ENCODE measurements around the gene SH2D2A.

SH2D2A gene

GRCh38 chr1:156847591-156848460 lies 31.2 kb upstream of the SH2D2A start:
- Histone ChIP-seq H3K4me1 (ENCODE audit: control insufficient read depth, insufficient read depth, low read length, unreplicated experiment) (peaks cover 7% of the 10 kb centered on the region), H3K27me3 (ENCODE audit: insufficient read depth, low read length) (peaks cover 42% of the 10 kb centered on the region), H2AFZ (ENCODE audit: low read length, unreplicated experiment) (no peak overlapping the region), H3K36me3 (ENCODE audit: insufficient read depth, low read length) (no peaks in the 10 kb centered on the region), H3K27ac (ENCODE audit: low read depth, low read length) (no peak overlapping the region), H3K4me3 (ENCODE audit: low read depth, low read length) (no peak overlapping the region), H3K79me2 (ENCODE audit: control insufficient read depth, insufficient read depth, low read length, unreplicated experiment) (no peaks in the 10 kb centered on the region)

- Histone ChIP-seq H3K4me3 (ENCODE audit: low read depth, low read length) (no peak overlapping the region), H2AFZ (ENCODE audit: low read length, unreplicated experiment) (no peak overlapping the region), H3K4me1 (ENCODE audit: control insufficient read depth, insufficient read depth, low read length, unreplicated experiment) (no peaks in the 10 kb centered on the region), H3K27ac (ENCODE audit: low read depth, low read length) (no peak overlapping the region), H3K36me3 (ENCODE audit: insufficient read depth, low read length) (no peaks in the 10 kb centered on the region), H3K27me3 (ENCODE audit: insufficient read depth, low read length) (peaks cover 42% of the 10 kb centered on the region), H3K79me2 (ENCODE audit: control insufficient read depth, insufficient read depth, low read length, unreplicated experiment) (no peaks in the 10 kb centered on the region)
Measured at GRCh38 chr1:156846643-156847042, 30.0 kb upstream of the SH2D2A start.

GRCh38 chr1:156845953-156846545 lies 29.4 kb upstream of the SH2D2A start:
- Histone ChIP-seq H3K79me2 (ENCODE audit: control insufficient read depth, insufficient read depth, low read length, unreplicated experiment) (no peaks in the 10 kb centered on the region), H3K4me1 (ENCODE audit: control insufficient read depth, insufficient read depth, low read length, unreplicated experiment) (no peaks in the 10 kb centered on the region), H3K4me3 (ENCODE audit: low read depth, low read length) (no peak overlapping the region), H2AFZ (ENCODE audit: low read length, unreplicated experiment) (no peak overlapping the region), H3K36me3 (ENCODE audit: insufficient read depth, low read length) (no peaks in the 10 kb centered on the region), H3K27me3 (ENCODE audit: insufficient read depth, low read length) (peaks cover 42% of the 10 kb centered on the region), H3K27ac (ENCODE audit: low read depth, low read length) (no peak overlapping the region)

GRCh38 chr1:156845055-156845952 lies 28.7 kb upstream of the SH2D2A start:
- Histone ChIP-seq H3K27me3 (ENCODE audit: insufficient read depth, low read length) (peaks cover 42% of the 10 kb centered on the region), H2AFZ (ENCODE audit: low read length, unreplicated experiment) (no peak overlapping the region), H3K4me3 (ENCODE audit: low read depth, low read length) (no peak overlapping the region), H3K27ac (ENCODE audit: low read depth, low read length) (no peak overlapping the region), H3K79me2 (ENCODE audit: control insufficient read depth, insufficient read depth, low read length, unreplicated experiment) (no peaks in the 10 kb centered on the region), H3K36me3 (ENCODE audit: insufficient read depth, low read length) (no peaks in the 10 kb centered on the region), H3K4me1 (ENCODE audit: control insufficient read depth, insufficient read depth, low read length, unreplicated experiment) (no peaks in the 10 kb centered on the region)

- H3K4me3 ChIP-seq (ENCODE audit: low read depth, low read length), result no peak overlapping the region
- no peaks in the 10 kb centered on the region for H3K36me3 ChIP-seq (ENCODE audit: insufficient read depth, low read length)
- H3K27me3 ChIP-seq (ENCODE audit: insufficient read depth, low read length), result peaks cover 42% of the 10 kb centered on the region
- no peaks in the 10 kb centered on the region for H3K4me1 ChIP-seq (ENCODE audit: control insufficient read depth, insufficient read depth, low read length, unreplicated experiment)
- H3K27ac ChIP-seq (ENCODE audit: low read depth, low read length), result no peak overlapping the region
- no peak overlapping the region for H2AFZ ChIP-seq (ENCODE audit: low read length, unreplicated experiment)
- H3K79me2 ChIP-seq (ENCODE audit: control insufficient read depth, insufficient read depth, low read length, unreplicated experiment), result no peaks in the 10 kb centered on the region
Measured at GRCh38 chr1:156844638-156845037, 28.0 kb upstream of the SH2D2A start.

- Histone ChIP-seq H3K27ac (ENCODE audit: low read depth, low read length) (no peak overlapping the region), H3K79me2 (ENCODE audit: control insufficient read depth, insufficient read depth, low read length, unreplicated experiment) (no peaks in the 10 kb centered on the region), H3K4me3 (ENCODE audit: low read depth, low read length) (no peak overlapping the region), H3K4me1 (ENCODE audit: control insufficient read depth, insufficient read depth, low read length, unreplicated experiment) (no peaks in the 10 kb centered on the region), H2AFZ (ENCODE audit: low read length, unreplicated experiment) (no peak overlapping the region), H3K36me3 (ENCODE audit: insufficient read depth, low read length) (no peaks in the 10 kb centered on the region), H3K27me3 (ENCODE audit: insufficient read depth, low read length) (peaks cover 42% of the 10 kb centered on the region)
Measured at GRCh38 chr1:156844102-156844501, 27.5 kb upstream of the SH2D2A start.

- Histone ChIP-seq H3K4me3 (ENCODE audit: low read depth, low read length) (no peak overlapping the region), H2AFZ (ENCODE audit: low read length, unreplicated experiment) (no peak overlapping the region), H3K27ac (ENCODE audit: low read depth, low read length) (no peak overlapping the region), H3K4me1 (ENCODE audit: control insufficient read depth, insufficient read depth, low read length, unreplicated experiment) (no peaks in the 10 kb centered on the region), H3K36me3 (ENCODE audit: insufficient read depth, low read length) (no peaks in the 10 kb centered on the region), H3K27me3 (ENCODE audit: insufficient read depth, low read length) (peaks cover 28% of the 10 kb centered on the region), H3K79me2 (ENCODE audit: control insufficient read depth, insufficient read depth, low read length, unreplicated experiment) (no peaks in the 10 kb centered on the region)
Measured at GRCh38 chr1:156842618-156843300, 26.1 kb upstream of the SH2D2A start.

GRCh38 chr1:156841295-156841855 lies 24.7 kb upstream of the SH2D2A start:
- Histone ChIP-seq H3K27me3 (ENCODE audit: insufficient read depth, low read length) (peaks cover 18% of the 10 kb centered on the region; the same call in 1 of the 2 replicates), H3K27ac (ENCODE audit: low read depth, low read length) (no peak overlapping the region), H3K4me1 (ENCODE audit: control insufficient read depth, insufficient read depth, low read length, unreplicated experiment) (no peaks in the 10 kb centered on the region), H3K79me2 (ENCODE audit: control insufficient read depth, insufficient read depth, low read length, unreplicated experiment) (no peaks in the 10 kb centered on the region), H3K36me3 (ENCODE audit: insufficient read depth, low read length) (no peaks in the 10 kb centered on the region), H3K4me3 (ENCODE audit: low read depth, low read length) (no peak overlapping the region), H2AFZ (ENCODE audit: low read length, unreplicated experiment) (no peak overlapping the region)

- Histone ChIP-seq H3K36me3 (ENCODE audit: insufficient read depth, low read length) (no peaks in the 10 kb centered on the region), H3K27ac (ENCODE audit: low read depth, low read length) (no peak overlapping the region), H3K79me2 (ENCODE audit: control insufficient read depth, insufficient read depth, low read length, unreplicated experiment) (no peaks in the 10 kb centered on the region), H3K4me3 (ENCODE audit: low read depth, low read length) (no peak overlapping the region), H2AFZ (ENCODE audit: low read length, unreplicated experiment) (no peak overlapping the region), H3K27me3 (ENCODE audit: insufficient read depth, low read length) (peaks cover 14% of the 10 kb centered on the region; the same call in 1 of the 2 replicates), H3K4me1 (ENCODE audit: control insufficient read depth, insufficient read depth, low read length, unreplicated experiment) (no peaks in the 10 kb centered on the region)
Measured at GRCh38 chr1:156840898-156841279, 24.2 kb upstream of the SH2D2A start.
